ENCODE results near the gene RAB11FIP5. TPM values are rescaled to one million over a fixed set of nuclear protein-coding genes. Genes with fewer than 3 reads are reported as not detected.
A peak's percentile ranks its signal among the peaks of the same experiment; 100 is the strongest.

RAB11FIP5 gene
- polyA plus RNA-seq, 4 donors = 37.8 to 46.5 (median 44.6) TPM

GRCh38 chr2:73088703-73089102, 24.0 kb downstream of the RAB11FIP5 start:
- DNase-seq (ENCODE audit: low read depth in 4 of 4, low spot score in 3 of 4) = no peak

- DNase-seq (ENCODE audit: low read depth in 4 of 4, low spot score in 3 of 4) = no peak
These were observed 24.5 kb downstream of the RAB11FIP5 start for GRCh38 chr2:73088211-73088610.

GRCh38 chr2:73087311-73087710, 25.4 kb downstream of the RAB11FIP5 start:
- no peak for DNase-seq (ENCODE audit: low read depth in 4 of 4, low spot score in 3 of 4)

GRCh38 chr2:73085691-73086090, 27.1 kb downstream of the RAB11FIP5 start:
- peak in 1 of 4 donors; percentile 68 for DNase-seq (ENCODE audit: low read depth in 4 of 4, low spot score in 3 of 4)

GRCh38 chr2:73084971-73085370, 27.8 kb downstream of the RAB11FIP5 start:
- DNase-seq (ENCODE audit: low read depth in 4 of 4, low spot score in 3 of 4) = no peak

GRCh38 chr2:73083886-73084800, 28.6 kb downstream of the RAB11FIP5 start:
- no peak for DNase-seq (ENCODE audit: low read depth in 4 of 4, low spot score in 3 of 4)

GRCh38 chr2:73082523-73083410, 30.0 kb downstream of the RAB11FIP5 start:
- no peak for DNase-seq (ENCODE audit: low read depth in 4 of 4, low spot score in 3 of 4)

GRCh38 chr2:73081181-73081671, 31.5 kb downstream of the RAB11FIP5 start:
- DNase-seq (ENCODE audit: low read depth in 4 of 4, low spot score in 3 of 4) = no peak

GRCh38 chr2:73080321-73081131, 32.2 kb downstream of the RAB11FIP5 start:
- no peak for DNase-seq (ENCODE audit: low read depth in 4 of 4, low spot score in 3 of 4)

- no peak for DNase-seq (ENCODE audit: low read depth in 4 of 4, low spot score in 3 of 4)
These were observed 33.1 kb downstream of the RAB11FIP5 start for GRCh38 chr2:73079636-73080035.

GRCh38 chr2:73078457-73079411, 34.0 kb downstream of the RAB11FIP5 start:
- DNase-seq (ENCODE audit: low read depth in 4 of 4, low spot score in 3 of 4) = no peak

GRCh38 chr2:73077424-73077795, 35.3 kb downstream of the RAB11FIP5 start:
- no peak for DNase-seq (ENCODE audit: low read depth in 4 of 4, low spot score in 3 of 4)

- no peak for DNase-seq (ENCODE audit: low read depth in 4 of 4, low spot score in 3 of 4)
These were observed 35.9 kb downstream of the RAB11FIP5 start for GRCh38 chr2:73076701-73077423.

- DNase-seq (ENCODE audit: low read depth in 4 of 4, low spot score in 3 of 4) = no peak
These were observed 37.0 kb downstream of the RAB11FIP5 start for GRCh38 chr2:73075477-73076373.

GRCh38 chr2:73074110-73075069, 38.4 kb downstream of the RAB11FIP5 start:
- DNase-seq (ENCODE audit: low read depth in 4 of 4, low spot score in 3 of 4) = no peak

- DNase-seq (ENCODE audit: low read depth in 4 of 4, low spot score in 3 of 4) = no peak
These were observed 40.3 kb downstream of the RAB11FIP5 start for GRCh38 chr2:73072416-73072815.

- DNase-seq (ENCODE audit: low read depth in 4 of 4, low spot score in 3 of 4) = no peak
These were observed 40.7 kb downstream of the RAB11FIP5 start for GRCh38 chr2:73072129-73072395.
